NCI-H510A (cell line): ENCODE results near the gene SERPIND1.
"Not testable (repeated sequence)": the region's sequence is repeated elsewhere in the genome, so short reads cannot be mapped to it uniquely, and the experiment has no call there.

Experiments used
- DNase-seq: peaks from one replicate; lab custom pipeline; 2025; lab: John Stamatoyannopoulos, UW

SERPIND1 gene, protein sequence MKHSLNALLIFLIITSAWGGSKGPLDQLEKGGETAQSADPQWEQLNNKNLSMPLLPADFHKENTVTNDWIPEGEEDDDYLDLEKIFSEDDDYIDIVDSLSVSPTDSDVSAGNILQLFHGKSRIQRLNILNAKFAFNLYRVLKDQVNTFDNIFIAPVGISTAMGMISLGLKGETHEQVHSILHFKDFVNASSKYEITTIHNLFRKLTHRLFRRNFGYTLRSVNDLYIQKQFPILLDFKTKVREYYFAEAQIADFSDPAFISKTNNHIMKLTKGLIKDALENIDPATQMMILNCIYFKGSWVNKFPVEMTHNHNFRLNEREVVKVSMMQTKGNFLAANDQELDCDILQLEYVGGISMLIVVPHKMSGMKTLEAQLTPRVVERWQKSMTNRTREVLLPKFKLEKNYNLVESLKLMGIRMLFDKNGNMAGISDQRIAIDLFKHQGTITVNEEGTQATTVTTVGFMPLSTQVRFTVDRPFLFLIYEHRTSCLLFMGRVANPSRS

DNA sequence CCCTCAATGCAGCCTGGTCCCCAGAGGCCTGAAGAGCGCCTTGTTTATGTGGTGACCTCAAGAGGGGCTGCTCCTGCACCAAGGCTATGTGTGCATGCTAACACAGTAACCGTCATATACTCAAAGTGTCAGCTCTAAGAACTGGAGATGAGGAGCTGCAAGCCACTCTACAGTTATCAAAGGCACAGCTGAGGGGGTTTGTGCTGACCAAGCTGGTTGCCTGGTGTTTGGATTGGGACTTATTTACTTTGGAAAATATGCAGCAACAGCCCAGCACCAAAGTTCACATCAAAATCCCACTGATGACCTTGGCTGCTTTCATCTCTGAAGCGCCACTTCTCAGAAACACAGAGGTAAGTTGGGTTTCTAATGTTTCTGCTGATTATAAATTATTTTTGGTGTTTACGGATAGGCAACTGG is at the start of gene SERPIND1:
Gene SERPIND1, plus strand, starts transcription at position 321 of the 420 bp plus-strand sequence. CDS start 5,200 bp downstream, outside the sequence.
- DNase-seq = no peak

DNA sequence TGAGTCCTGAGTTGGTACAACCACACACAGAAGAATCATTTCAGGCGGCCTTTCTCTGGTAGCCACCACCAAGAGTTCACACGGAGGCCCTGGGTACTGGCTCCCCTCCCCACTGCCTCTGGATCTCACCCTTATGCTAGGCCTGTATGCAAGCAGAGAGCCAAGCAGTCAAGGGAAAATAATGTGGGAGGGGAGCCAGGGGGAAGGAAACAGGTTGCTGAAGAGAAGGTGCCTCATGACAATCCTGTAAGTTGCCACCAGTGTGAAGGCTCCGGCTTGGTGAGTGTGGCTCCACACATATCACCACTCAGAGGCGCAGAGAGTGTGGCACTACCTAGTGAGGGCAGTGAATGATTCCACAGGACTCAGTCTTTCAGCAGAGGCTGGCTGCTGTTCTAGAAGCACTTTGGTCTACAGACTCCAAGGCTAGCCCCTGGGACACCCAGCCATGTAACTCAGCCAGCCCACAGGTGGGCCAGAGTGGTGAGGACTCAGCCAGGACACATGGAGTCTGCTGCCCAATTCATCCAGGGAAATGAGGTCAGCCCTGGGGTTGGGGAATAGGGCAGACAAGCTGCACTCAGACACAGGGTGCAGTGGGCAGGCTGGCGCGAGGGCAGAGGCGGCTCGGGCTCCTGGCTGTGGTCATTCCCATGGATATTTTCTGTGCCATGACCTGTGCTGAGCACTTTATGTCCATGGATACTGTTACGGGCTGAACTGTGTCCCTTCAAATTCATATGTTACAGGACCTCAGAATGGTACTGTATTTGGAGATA is 49.0 kb upstream of the SERPIND1 start:
- DNase-seq = no peak

DNA sequence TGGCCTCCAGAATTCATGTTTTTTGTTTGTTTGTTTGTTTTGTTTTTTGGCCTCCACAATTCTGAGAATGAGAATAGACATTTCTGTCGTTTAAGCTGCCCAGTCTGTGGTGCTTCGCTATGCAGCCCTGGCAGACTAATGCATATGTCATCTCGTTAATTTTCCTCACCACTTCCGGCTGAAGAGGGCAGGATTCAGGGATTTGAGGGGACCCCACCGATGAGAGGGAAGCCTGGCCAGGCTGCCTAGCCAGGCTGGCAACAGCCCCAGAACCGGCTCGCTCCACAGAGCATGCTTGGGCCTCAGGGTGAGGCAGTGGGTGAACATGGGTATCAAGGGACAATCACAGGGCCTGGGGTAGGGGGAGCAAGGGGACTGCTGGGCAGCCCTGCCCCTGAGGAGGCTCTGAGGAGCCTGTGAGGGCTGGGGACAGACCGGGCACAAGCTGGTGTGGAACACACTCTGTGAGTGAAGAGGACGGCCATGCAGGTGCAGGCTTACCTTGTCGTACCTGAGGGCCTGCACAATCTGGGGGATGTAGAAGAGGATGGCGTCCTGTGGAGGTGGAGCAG is 47.8 kb upstream of the SERPIND1 start:
- DNase-seq = no peak

DNA sequence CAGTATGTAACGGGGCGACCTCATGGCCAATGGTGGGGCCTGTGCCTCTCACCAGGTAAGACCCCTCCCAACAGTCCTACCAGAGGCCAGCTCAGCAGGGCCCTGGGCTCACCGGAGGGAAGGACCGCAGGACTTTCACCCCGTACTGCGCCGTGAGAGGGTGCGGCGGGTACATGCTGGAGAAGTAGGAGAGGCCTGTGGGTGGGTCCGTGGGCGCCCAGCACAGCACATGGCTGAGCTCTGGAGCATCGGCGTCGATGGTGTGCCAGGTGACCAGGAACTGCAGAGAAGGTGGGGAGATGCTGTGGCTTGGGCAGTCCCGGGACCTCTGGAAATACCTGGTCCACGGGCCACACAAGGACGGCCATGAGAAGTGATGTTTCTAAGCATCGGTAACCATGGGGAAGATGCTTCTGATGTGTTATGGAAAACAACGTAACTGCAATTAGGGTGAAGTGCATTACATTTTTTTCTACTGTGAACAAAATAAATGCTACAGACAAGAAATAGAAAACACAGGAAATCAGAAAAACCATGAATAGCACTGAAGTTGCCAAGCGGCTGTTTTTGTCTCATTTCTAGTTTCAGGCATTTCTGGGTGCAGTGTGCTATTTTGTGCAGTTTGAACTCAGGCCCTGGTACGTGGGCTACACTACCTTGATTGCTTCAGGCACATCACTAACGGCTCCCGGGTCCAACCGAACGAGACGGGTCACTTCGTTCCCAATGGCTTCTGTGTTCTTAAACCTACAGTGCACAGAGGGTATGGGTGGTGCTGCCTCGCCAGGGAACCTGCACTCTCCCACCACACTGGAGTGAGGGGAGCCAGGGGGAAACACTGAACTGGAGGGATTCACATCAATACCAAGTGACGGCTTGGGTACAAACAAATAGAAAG is 46.5 kb upstream of the SERPIND1 start:
- no peak for DNase-seq

DNA sequence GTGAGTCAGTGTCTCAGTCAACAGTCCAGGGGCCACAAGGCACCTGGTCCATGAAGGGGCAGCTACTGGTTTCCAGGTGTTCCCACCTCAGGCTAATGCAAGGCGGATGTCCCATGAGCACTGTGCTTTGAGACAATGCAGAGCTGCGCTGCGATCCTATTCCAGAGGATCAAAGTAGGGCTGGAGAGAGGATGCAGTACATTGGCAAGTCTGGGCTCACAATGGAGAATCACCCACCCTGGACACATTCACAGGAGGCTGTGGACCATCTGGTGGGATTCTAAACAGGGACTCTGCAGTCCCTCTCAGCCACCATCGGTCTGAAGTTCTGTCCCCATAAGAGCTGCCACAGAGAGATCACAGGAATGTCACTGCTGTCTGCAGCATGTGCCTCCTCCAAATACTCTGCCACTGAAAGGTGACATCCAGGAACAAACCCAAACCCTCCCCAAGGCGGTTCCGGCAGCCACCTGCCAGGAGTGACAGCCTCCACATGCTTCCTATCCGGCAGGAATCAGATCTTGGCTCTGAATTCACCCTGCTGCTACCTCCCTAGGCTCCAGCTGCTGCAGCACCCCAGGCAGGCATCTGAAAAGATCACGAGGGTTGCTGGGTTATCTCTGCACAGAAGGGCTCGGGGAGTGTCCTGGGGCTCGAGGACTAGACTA is 45.3 kb upstream of the SERPIND1 start:
- DNase-seq = no peak

DNA sequence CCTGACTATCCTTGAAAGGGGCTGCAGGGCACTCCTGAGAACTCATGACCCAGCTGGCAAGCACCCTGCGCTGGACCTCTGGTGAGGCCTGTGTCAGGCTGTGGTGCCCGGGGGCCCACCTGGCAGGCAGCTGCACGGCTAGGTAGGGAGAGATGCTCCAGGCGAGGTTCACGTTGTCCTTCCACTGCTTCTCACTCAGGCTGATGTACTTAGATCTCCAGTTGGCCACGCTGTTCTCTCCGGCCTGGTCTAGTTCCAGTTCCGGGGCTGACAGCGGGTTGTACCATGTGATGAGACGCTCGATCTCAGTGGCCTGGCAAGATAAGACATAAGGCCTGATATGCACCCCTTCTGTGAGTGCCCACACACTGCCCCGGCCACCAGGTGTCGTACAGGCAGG is 44.7 kb upstream of the SERPIND1 start:
- no peak for DNase-seq

DNA sequence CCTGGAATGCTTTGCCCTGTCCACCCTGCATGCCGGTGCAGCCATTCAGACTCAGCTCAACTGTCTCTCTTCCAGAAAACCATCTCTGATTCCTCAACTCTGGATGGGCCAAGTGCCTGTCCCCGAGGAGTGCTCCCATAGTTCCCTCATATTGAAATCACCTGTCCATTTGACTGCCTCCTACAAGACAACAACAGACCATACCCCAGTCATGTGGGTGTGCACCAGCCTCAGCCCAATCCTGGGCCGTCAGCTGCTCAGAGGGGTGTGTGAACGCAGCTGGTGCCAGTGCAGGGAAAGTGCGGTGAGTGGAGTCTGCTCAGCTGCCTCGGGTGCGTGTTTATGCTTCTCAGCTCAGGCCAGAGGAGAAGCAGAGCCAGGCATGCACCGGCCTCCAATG is 41.5 kb upstream of the SERPIND1 start:
- not testable (repeated sequence) for DNase-seq

DNA sequence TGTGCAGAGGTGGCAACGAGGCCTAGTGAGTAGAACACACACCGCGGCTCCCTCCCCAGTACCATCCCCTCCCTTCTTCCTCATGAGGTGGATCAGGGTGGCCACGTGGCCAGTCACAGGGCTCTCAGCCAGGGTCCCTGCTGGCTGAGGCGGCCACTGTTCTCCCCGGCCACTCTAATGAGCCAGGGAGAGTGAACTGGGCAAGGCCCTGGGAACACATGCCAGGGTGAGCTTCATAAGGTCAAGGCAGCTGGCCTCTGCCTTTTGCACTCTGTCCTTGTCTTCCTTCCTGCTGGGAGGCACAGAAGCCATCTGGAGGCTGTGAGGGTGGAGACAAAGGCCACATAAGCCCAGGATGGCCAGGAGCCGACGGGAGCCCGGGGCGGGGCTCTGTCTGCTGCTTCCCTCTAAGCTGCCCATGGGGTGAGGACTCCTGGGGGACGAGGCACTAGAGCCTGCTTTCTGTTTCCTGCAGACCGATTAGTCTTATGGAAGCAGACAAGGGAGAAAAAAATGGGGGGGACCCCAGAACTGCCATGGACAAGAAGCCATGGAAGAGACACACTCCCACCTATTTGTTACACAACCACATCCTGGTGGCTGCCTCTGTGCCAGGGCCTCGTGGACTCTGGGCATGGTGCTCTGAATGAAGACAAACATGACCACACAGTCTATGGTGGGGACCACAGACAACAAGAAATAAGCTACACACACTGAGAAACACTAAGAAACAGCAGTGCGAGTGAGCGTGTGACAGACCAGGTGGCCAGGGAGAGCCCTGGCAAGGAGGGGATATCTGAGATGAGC is 38.4 kb upstream of the SERPIND1 start:
- not testable (repeated sequence) for DNase-seq

DNA sequence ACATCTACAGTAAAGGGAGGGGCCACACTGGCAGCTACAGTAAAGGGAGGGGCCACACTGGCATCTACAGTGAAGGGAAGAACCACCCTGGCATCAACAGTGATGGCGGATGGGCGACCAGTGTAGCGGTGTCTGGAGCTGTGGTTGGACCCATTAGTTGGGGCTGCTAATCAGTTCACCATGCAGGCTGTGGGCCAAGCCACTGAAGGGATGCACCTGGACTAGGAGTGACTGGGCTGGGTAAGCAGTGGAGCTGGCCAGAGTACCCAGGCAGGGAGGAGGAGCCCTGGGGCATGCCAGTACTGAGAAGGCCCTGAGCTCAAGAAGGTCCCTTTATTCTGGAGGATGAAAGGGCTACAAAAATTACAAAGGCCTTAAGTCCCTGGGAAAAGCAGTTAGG is 37.0 kb upstream of the SERPIND1 start:
- DNase-seq = not testable (repeated sequence)

DNA sequence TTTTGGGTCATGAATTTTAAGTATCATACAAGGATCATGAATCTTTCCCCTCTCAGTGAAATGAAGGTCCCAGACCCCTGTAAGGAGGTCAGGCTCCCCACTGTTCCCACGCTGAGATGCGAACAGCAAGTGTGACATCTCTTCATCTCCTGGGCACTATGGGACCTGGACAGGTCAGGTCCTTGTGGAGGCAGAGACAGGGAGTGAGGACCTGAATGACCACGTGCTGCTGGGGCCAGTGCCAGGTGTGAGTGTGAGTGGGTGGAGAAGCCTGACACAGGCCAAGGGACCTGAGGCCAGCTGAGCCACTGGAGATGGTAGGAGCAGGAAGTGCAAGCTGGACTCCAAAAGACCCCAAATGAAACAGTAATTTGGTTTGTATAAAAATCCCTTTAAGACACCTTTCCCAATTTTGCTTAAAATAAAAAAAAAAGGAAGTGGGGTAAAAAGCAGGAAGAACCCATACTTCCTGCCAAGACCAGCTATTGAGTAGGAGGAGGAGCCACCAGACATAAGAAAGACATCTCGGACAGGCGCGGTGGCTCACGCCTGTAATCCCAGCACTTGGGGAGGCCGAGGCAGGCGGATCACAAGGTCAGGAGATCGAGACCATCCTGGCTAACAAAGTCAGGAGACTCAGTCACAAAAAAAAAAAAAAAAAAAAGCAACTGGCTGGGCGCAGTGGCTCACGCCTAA is 35.4 kb upstream of the SERPIND1 start:
- no peak for DNase-seq

DNA sequence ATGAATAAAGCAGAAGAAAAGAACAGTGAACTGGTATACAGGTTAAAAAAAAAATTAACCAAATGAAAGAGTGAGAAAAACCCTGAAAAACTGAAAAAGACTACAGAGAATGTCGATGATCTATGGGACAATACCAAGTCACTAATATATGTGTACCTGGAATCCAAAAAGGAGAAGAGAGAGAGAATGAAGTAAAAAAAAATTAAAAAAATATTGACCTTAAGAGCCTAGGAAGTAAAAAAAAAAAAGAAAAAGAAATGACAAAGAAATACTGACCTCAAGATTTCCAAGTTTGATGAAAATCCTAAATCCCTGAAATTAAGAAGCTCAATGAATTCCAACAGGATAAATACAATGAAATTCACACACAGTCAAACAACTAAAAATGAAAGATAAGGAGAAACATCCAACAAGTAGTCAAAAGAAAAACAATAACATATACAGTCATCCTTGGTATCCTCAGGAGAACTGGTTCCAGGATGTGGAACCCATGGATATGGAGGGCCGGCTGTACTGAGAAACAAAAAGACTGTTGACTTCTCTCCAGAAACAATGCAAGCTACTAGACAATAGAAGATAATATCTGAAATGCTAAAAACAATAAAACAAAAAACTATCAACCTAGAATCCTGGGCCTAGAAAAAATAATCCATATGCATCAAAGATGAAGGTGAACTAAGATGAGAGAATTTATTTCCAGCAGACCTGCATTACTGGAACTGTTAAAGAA is 33.5 kb upstream of the SERPIND1 start:
- no peak for DNase-seq

DNA sequence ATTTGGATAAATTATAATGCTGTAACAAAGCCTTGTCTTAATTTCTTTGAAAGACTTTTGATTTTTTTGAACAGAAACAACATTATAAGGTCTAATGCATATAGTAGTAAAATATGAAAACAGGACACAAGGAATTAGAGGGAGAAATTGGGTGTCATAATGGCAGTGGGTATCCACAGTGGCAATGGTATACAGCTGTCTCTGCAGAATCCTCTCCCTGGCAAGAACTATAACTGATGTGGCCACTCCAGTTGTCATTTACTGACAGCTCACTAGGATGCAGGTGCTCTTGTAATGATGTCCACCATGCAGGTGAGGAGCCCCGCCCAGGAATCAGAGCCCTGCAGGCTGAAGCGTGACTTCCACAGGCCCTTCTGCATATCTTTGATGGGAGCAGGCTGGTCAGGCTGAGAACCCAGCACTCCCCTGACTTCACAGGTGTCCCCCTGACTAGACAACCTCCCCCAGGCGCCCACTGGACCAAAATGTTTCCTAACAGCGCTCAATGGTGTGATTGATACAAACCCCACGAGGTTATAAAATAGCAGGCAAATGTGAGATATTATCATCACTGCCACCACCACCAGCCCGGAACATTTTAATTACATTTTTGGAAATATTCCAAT is 32.8 kb upstream of the SERPIND1 start:
- no peak for DNase-seq

DNA sequence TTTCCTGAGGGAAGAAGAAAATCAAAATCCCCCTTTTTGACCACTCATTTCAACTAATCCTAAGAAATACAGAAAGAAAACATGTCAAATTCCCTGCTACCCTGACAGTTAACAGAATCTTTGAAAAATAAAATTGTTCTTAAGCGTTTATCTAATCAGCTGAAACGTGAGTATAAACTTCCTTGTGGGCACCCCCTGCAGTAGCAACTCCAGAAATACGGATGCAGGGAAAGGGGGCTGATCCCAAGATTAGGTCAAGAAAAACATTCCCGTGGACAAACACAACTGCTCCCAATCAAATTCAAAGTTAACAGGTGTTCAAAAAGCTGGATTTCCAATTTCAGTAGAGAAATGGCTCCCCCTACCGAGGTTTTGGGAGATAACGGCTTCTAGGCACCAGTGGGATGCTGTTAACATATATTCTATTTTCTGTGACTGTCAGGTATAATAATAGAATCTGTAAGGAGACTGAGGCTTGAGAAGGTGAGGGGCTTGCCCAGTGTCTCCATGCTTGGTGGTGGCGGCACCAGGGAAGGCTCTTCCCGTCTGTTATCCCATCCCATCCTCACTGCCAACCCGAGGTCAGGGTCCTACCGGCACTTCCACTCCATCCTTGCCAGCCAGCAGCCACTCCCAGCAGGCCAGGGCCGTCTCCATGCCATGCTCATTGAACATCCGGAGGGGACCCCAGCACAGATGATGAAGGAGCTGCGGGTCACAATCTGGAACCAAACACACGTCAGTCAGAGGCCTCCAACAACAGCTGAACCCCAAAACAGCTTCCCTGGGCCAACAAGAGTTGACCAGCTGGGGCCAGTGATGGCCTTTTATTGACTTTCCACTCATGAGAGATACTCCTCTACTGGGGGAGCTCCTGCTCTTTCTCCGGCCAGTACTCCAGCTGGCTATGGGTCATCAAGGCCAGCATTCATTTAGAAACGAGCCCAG is 32.0 kb upstream of the SERPIND1 start:
- no peak for DNase-seq

DNA sequence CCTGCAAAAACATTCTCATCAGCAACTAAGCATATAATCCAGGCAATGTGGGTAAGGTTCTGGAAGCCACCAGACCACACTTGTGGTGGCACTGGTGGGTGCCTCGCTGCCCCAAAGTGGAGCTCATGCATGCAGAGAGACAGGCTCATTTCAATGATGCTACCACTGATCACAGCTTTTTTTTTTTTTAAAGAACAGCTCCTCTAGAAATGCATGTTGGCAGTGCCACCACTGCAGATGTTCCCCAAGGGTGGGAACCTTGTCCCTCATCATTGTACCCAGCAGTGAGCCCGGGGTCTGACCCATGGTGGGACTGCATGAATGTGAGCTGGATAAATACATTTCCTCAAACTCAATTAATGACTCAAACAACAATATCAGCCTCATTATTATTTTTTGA is 31.1 kb upstream of the SERPIND1 start:
- no peak for DNase-seq

DNA sequence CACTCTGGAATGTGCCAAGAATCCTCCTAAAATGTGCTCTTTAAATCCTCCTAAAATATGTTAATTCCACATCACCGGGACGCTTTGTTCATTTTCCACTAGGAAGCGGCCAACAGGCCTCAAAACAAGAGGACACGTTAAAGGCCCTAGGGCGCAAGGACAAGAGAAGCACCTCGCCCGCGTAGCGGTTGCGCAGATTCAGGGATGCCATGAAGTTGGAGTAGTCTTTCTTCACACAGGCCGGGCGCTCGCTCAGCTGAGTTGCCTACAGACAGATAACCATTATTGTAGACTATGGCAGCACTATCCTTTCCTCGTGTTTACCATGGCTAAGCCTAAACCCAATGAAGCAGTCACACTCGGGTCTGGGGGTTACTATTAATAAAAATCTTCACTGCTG is 29.5 kb upstream of the SERPIND1 start:
- no peak for DNase-seq

DNA sequence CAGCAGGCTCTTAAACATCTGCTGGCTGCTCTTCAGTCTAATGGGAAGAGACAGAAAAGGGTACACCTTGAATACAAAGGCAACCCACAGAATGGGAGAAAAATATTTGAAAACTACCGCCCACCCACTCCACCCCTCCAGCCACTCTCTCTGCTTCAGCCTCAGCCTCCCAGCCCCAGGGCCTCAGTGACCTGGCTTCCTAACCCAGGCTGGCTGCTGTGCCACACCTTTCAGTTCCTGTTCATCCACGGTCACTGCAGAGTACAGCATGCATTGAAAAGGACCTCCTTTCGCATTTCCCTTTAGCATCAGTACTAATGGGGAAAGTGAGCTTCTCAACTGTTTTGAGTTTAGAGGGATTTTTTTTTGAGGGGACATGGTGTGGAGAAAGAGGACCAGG is 28.8 kb upstream of the SERPIND1 start:
- no peak for DNase-seq
